GM19372 (cell line): ENCODE results near the gene FBXW12.
"Not testable (repeated sequence)": the region's sequence is repeated elsewhere in the genome, so short reads cannot be mapped to it uniquely, and the experiment has no call there.

Experiments used
- ATAC-seq: cut with Tn5 transposase; IDR thresholded peaks from one replicate; pipeline ENCODE4 v1.9.1; 2021; ENCODE audit warnings: mild to moderate bottlenecking, low read depth, moderate library complexity; ENCODE audit not compliant: unreplicated experiment

FBXW12 gene

GRCh38 chr3:48371651-48372376 is at the start of gene FBXW12:
TSS of gene FBXW12 (plus strand) at chr3:48372219. CDS start at chr3:48372768, 549 bp downstream.
- no peak for ATAC-seq

GRCh38 chr3:48331706-48332435 is 40.1 kb upstream of the FBXW12 start:
- ATAC-seq: not testable (repeated sequence)

- not testable (repeated sequence) for ATAC-seq
Observed at GRCh38 chr3:48333346-48334245, 38.4 kb upstream of the FBXW12 start, which contains the start of gene SPINK8. TSS of gene SPINK8 (minus strand) at chr3:48333661. CDS start at chr3:48328341, 5,320 bp downstream.

- no peak for ATAC-seq
Observed at GRCh38 chr3:48334605-48335004, 37.4 kb upstream of the FBXW12 start.

GRCh38 chr3:48335286-48335685 is 36.7 kb upstream of the FBXW12 start:
- ATAC-seq: not testable (repeated sequence)

- ATAC-seq: not testable (repeated sequence)
Observed at GRCh38 chr3:48337536-48337935, 34.5 kb upstream of the FBXW12 start.

GRCh38 chr3:48338635-48339034 is 33.4 kb upstream of the FBXW12 start:
- ATAC-seq: no peak

GRCh38 chr3:48343432-48343831 is 28.6 kb upstream of the FBXW12 start:
- no peak for ATAC-seq

GRCh38 chr3:48344867-48345507 is 27.0 kb upstream of the FBXW12 start:
- no peak for ATAC-seq

- ATAC-seq: no peak
Observed at GRCh38 chr3:48345946-48346572, 26.0 kb upstream of the FBXW12 start.

- ATAC-seq: no peak
Observed at GRCh38 chr3:48347500-48347899, 24.5 kb upstream of the FBXW12 start.

GRCh38 chr3:48352546-48352945 is 19.5 kb upstream of the FBXW12 start:
- ATAC-seq: no peak

GRCh38 chr3:48353987-48354386 is 18.0 kb upstream of the FBXW12 start:
- ATAC-seq: no peak

GRCh38 chr3:48356419-48356818 is 15.6 kb upstream of the FBXW12 start:
- no peak for ATAC-seq

- no peak for ATAC-seq
Observed at GRCh38 chr3:48361928-48362327, 10.1 kb upstream of the FBXW12 start.

- ATAC-seq: no peak
Observed at GRCh38 chr3:48364840-48365239, 7.2 kb upstream of the FBXW12 start.

GRCh38 chr3:48367201-48367600 is 4.8 kb upstream of the FBXW12 start:
- ATAC-seq: no peak

GRCh38 chr3:48369693-48370332 is 2.2 kb upstream of the FBXW12 start:
- no peak for ATAC-seq

- no peak for ATAC-seq
Observed at GRCh38 chr3:48370333-48370713, 1.7 kb upstream of the FBXW12 start.
